GM19452 (cell line): ENCODE measurements around the gene DICER1.

Experiments used
- ATAC-seq: cut with Tn5 transposase; IDR thresholded peaks from one replicate; pipeline ENCODE4 v1.9.1; 2021; ENCODE audit not compliant: unreplicated experiment

The DICER1 gene

GRCh38 chr14:95127531-95127911, 29.8 kb downstream of the DICER1 start:
- no peak for ATAC-seq

DNA sequence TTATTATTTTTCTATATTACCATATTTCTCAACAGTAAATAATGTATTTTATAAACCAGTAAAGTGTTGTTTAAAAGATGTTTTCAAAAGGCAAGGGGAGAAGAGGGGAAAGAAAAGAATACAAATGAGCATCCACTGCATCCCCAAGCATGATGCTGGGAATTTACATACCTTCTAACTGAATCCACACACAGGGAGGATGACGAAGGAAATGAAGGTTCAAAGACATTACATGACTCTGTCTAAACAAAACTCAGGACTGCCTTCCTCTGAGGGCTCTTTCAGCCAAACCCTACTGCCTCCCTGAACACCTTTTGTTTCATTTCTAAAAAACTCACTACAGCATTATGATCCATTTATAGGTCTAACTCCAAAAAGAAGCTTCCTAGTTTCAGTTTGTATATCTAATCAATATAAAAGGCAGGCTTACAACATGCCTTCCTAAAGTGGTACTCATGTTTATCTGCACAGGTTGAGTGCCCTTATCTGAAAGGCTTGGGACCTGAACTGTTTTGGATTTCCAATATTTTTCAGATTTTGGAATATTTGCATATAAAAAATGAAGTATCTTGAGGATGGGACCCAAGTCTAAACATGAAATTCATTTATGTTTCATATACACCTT, 30.3 kb downstream of the DICER1 start:
- ATAC-seq = no peak

GRCh38 chr14:95125915-95126314, 31.4 kb downstream of the DICER1 start:
- ATAC-seq = no peak

GRCh38 chr14:95125221-95125620, 32.1 kb downstream of the DICER1 start:
- no peak for ATAC-seq

DNA sequence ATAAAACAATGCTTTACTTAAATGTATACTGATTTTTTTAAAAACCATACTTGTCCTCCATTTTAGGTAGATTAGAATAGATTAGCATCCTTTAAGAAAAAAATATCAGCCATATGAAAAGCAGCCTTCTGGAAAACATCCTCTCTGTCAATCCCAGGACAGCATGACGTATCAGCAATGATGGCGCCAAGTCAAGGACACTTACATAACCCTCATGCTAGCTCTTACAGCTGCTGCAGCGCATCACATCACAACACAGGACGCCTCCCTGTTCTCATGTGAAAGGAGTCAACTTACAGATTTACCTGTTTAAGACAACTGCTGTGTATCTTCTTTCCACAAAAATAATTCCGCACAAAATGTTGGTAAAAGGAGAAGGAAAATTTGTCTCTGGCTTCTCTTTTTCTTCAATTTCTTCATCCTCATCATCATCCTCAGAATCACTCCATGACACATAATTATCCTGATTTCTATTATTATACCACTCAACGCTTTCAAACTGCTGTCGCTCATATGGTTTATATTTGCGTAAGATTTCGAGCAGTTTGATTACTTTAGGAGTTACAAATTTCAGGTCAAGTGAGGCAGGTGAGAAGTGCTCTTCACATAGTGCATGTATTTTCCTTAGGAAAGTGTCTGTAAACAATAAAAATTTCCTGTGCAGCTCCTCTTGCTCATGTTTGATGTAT, 33.3 kb downstream of the DICER1 start:
- ATAC-seq = no peak

- no peak for ATAC-seq
Observed at GRCh38 chr14:95122621-95122945, 34.7 kb downstream of the DICER1 start.

DNA sequence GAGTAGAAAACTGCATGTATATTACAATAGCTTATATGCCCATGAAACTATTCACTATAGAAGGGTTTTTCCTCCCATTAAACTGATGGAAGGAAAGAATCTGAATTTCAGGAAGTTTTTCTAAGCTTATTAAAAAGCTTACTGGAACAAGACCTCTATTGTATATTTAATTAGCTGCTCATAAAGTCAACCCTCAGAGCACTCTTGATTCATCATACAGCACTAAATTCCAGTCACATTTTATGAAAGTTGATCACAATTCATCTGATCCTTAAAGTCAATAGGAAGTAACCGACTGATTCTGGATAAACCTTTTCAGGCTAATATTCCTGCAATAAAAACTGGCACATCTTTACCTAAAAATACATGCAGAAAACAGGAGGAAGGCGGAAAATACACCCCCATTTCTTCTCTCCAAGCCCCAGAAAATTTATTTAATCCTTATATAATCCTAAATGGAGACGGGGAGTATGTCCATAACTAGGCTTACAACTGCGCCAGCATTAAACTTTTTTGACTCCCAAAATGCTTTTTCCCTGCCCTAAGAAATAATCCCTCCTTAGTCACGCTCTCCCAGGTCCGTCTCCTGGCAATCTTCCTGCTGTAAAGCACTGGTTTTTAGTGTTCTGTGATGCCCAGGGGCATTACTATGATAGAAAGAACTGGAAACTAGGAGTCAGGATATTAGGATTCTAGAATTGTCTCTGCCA, 35.3 kb downstream of the DICER1 start:
- ATAC-seq = no peak

DNA sequence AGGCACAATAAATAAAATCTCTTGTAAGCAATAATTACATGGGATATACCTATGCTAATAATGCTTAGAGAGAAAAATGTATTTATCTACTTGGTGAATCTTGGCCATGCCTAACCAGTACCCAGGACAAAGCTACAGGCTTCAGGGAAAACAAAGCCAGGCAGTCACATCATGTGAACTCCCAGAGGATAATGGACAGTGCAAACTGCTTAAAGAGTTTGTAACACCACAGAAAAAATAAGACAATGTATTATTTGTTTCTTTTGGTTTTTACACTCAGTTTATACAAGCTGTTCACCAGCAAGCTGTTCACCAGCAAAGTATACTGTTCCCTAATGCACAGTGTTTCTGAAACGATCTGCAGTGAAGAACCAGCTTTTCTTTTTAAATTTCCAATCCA, 38.0 kb downstream of the DICER1 start:
- ATAC-seq = no peak

DNA sequence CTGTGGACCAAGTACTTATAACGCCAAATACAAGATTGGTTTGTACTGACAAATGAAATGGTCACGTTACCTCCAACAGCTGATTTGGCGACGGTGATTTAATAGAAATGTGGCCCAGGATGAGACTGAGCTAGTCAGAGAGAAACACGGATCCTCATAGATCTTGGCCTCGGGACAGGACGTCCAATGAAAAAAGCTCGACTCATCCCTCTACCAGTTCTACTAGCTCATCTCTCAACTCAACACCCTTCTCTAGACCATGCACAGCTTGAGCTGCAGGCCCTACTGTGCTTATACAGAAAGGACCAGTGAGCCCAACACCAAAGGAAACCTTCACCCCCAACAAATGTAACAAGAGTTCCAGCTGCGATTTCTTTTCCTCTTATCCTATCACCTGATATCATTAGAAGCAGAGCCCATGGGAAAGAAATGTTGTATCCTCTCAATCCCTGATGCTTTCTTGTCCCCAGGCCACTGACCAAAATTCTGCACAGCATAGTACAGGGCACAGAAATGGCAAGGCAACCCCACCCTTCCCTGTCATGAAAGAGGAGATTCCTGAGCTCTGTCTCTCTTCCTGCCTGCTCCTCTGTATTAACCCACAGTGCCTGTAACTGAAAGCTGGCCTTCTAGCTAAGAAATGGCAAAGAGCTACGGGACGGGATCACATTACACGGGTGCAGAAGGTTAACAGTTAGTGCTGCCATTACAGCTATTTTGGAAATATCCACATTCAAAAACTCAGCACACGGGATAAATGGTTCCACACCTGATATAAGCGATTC, 39.2 kb downstream of the DICER1 start:
- ATAC-seq = no peak

DNA sequence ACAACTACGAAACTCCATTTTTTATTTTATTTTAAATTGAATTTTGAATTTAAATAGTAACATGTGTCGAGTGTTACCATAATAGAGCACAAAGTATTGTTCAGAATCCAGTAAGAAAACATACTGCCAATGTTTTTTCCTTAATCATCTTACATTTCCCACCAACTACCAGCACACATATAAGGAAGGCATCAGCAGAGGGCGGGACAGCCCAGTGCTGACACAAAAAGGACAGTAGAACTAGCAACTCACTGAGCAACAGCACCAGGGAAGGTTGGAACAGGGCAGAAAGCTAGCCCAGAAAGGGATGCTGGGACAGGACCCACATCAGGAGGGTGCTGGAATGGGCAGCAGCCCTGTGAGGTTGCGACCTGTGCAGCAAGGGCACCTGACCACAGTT, 43.9 kb downstream of the DICER1 start:
- ATAC-seq = no peak

- ATAC-seq = no peak
Observed at GRCh38 chr14:95111507-95112164, 45.7 kb downstream of the DICER1 start.

GRCh38 chr14:95110178-95110577, 47.2 kb downstream of the DICER1 start:
- ATAC-seq = no peak

GRCh38 chr14:95107711-95108110, 49.6 kb downstream of the DICER1 start:
- ATAC-seq = no peak

DNA sequence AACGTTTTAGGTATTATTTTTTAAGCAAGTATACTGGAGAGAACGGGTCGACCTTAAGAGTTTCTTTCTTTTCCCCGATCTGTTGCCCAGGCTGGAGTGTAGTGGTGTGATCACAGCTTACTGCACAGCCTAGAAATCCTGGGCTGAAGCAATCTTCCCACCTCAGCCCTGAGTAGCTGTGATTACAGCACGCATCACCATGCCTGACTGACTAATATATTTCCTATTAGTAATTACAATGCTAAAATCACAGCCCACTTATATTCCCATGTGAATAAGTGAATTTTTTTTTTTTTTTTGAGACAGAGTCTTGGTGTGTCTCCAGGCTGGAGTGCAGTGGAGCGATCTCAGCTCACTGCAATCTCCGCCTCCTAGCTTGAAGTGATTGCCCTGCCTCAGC, 50.4 kb downstream of the DICER1 start:
- ATAC-seq = no peak

DNA sequence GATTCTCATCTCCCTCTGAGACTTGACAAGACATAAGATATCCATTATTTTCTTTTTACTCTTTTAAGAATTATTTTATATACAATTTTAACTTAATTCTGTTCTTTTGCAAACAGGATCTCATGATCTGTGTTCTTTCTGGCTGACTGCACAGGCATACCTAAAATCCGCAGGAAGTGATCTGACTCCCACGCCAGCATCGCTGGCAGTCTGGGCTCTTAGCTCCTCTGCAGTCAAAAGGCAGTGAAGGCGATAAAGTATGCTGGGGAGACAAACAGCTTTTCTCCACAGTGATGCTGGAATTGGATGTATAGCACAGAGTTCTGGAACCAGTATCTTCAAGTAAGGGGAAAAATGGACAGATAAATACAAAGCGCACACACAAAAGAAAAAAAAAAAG, 52.4 kb downstream of the DICER1 start:
- no peak for ATAC-seq

DNA sequence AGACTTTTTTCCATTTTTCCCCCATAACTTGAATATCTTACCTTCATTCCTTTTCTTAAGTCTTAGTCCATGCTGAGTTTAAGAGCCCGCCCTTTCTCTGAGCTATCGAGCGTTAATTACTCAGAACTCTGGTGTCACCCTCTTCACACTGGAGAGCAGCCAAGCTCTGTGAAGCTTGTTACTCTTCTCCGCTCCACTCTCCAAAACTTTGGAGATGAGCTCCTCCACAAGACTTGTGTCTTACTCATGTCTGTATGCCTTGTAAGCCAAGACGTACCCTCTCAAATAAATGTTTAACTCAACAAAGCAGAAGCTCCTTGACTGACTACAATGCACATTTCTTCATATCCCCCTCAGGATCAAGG, 54.7 kb downstream of the DICER1 start:
- ATAC-seq = no peak

DNA sequence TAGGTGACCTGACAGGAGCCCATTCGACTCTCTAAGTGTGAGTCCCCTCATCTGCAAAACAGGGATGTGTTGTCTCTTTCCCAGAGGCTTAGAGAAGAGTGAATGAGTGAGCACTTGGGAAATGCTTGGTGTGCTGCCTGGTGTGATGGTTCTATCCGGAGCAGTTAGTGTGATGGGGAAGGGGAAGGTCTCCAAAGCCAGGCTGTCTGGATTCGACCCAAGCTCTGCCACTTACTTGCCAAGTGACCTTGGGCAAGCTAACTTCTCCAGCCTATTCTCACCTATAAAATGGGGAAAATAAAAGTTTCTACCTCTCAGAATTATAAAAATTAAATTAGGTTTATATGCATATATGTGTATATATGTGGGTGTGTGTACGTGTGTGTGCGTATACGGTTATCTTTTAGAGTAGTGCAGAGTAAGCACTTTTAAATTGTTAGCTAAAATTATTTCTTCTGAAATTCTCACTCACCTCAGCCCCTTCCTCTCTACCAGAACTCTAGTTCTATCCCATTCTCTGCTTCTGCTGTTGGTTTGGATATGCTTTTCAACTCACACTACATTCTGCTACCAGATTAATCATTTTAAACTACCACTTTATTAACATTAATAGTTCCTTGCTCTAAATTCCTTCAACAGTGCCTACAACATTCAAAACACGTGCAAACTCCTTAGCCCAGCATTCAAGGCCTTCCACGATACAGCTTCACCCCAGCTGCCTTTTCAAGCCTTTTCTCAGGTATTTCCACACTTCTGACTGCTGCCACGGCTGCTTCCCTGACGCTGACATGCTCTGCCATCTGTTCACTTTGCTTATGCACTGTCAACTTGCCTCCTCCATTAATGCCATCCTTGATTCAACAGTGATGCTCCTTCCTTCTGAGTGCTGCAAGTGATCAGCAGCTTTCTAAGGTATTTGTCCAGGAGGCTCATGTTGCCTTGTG, 55.3 kb downstream of the DICER1 start:
- no peak for ATAC-seq

DNA sequence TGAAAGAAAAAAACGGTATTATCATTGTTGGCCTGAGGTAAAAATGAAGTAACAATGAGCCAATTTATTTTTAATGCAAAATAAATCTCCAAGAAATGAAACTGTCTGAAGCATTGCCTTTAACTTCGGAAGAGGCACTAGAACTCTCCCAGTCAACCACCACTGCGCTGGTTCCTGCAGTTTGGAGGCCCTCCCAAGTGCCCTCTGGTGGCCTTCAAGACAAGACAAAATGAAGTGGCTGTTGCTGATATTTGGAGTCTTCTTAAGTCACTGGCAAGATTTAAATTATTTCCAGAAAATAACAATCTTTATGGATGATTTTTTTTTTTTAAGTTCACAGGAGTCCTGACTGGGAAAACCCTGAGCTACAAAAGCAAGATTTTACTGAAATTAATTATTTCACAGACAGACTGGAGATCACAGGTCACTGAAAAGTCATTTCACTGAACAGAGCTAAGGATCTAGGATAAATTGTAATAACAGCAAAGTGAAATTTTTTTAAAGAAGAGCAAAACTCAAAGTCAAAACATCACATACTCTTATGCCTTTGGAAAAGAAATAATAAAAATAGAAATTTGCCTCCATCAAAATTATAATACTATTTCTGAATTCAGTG, 58.2 kb downstream of the DICER1 start:
- no peak for ATAC-seq

DNA sequence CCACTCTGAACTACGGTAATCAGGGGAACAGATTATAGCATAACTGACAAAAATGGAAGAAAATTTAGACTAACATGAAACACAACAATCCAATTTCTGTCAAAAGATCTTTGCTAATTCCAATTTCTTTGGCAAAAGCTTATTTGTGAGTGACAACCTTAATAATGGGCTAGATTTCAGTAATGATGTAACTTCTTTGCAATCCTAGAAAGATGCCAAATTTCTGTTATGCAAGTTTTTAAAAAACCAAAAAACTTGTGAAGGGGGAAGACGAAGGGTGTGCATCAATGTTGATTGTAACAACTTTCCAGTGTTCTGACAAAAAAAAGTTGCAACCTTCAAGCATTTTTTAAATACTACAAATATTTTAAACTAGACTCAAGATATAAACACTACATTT, 59.9 kb downstream of the DICER1 start:
- no peak for ATAC-seq

GRCh38 chr14:95096476-95096875, 60.9 kb downstream of the DICER1 start:
- ATAC-seq = no peak
